GM21737 (cell line): ENCODE measurements around the gene TNFRSF4.

Experiments
- ATAC-seq: cut with Tn5 transposase; IDR thresholded peaks from one replicate; pipeline ENCODE4 v1.9.1; 2021; ENCODE audit warnings: mild to moderate bottlenecking, moderate library complexity; ENCODE audit not compliant: unreplicated experiment

The TNFRSF4 gene

DNA sequence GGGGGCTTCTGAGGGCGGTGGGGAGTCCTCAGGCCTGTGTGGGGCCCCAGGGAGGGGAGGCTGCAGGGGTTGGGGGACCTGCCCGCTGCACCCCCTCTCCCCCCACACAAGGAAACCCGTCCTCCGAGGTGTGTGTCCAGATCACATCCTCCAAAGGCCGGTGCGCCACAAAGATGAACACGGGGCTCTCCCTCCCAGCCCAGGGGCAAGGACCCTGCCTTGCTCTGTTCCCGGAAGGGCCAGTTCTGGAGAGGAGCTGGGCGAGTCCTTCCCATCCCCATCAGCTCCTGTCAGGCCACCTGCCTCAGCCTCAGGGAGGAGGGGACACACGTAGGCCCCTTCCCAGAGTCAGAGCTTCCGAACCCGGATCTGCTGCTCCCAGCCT is 42.8 kb downstream of the TNFRSF4 start:
- ATAC-seq = no peak

DNA sequence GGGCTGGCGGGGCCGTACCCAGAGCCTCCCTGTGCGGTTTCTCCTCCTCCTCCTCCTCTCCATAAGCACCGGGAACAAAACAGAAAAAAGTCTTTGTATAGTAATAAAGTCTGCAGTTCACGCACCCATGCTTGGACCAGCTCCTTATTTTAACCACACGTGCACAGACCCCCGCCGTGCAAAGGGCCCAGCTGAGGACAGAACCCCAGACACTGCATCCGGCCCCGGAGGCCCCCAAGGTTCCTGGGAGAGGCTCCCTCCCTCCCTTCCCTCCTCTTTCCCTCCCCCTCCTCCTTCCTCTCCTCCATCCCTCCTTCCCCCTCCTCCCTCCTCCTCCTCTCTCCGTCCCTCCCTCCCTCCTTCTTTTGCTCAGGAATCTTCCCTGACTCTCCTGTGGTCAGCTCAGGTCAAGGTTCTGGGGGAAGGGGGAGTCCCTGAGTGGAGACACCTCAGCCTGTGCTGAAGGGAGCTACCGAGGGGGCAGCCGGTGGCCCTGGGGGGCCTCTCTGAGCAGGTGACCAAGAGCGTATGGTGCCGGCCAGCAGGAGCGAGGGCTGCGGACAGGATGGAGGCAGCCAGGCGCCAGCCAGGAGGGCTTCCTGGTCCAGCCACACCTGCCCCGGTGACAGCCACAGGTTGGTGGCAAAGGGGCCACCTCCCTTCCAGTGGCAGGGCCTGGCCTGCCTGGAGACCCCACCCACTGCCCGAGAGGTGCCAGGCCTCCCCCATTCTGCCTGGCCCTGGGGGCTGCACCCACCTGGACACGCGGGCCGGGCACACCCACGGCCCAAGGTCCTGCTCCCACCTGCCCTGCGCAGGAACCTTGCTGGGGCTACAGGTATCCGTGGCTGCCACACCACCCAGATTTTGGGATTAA is 43.5 kb downstream of the TNFRSF4 start:
- ATAC-seq = no peak

DNA sequence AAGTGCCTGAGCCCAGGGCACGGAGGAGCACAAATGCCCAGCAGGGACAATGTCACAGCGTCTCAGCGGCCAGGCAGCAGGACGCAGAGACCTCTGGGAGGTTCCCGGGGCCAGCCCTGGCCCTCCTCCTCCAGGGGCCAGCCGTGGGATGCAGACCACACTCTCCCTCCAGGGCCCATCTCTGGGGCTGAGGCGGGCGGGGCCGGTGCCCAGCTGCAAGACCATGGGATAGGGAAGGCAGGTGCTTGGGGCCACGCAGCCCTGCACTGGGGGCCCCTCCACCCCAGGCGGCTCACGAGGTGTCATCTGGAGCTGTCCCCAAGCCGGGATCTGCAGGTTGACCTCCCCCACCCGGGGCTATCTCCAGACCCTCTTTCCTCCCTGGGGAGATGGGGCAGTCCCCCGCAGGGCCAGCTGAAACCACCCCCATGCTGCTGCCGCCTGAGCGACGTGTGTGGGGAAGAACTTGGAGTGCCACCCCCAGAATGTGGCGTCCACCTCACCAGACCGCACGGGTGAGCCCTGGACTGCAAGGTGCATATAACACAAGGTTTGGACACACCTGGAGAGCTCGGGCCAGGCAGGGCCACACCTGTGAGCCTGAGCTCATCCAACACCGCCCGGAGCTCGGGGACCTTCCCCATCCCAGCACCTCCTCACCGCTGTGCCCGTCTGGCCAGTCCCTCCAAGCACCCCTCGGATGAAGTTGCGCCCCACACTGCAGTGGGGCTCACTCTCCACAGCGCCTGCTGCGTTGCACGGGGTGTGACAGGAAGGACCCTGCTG is 44.3 kb downstream of the TNFRSF4 start:
- no peak for ATAC-seq

DNA sequence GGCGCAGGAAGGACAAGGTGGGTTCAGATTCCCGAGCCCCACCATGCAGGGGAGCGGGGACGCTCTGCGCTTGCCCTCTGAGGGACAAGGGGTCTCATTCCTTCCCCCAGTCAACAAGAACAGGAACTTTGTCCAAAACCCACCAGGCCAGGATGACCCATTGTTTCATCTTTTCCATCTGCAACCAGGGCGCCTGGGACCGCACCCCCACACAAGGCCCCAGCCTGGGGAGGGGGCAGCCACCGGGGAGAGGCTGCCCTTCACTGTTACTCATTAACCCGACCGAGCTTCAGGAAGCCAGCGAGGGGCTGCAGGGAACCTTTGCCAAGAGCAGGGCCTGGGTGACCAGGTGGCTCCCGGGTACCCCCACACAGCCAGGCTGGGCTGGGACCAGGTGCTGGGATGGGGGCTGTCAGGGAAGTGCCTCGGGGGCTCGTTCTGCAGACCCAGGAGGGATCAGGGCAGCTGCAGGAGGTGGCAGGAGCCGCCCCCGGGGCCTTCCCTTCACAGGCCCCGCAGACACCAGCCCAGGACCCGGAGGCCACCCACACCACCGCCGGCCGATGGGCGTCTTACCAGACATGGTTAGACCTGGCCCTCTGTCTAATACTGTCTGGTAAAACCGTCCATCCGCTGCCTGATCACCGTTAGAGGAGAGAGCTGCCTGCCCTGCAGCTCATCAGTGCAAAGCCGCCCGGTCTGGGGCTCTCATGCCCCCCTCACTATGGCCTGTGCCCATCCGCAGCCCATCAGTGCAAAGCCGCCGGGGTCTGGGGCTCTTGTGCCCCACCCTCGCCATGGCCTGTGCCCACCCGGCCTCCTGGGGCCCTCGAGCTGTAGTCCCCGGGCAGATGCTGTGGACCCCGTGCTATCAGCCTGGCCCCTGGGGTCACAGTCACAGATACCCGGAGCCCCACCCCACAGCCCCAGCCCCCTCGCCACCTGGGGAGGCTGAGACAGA is 45.2 kb downstream of the TNFRSF4 start:
- no peak for ATAC-seq

DNA sequence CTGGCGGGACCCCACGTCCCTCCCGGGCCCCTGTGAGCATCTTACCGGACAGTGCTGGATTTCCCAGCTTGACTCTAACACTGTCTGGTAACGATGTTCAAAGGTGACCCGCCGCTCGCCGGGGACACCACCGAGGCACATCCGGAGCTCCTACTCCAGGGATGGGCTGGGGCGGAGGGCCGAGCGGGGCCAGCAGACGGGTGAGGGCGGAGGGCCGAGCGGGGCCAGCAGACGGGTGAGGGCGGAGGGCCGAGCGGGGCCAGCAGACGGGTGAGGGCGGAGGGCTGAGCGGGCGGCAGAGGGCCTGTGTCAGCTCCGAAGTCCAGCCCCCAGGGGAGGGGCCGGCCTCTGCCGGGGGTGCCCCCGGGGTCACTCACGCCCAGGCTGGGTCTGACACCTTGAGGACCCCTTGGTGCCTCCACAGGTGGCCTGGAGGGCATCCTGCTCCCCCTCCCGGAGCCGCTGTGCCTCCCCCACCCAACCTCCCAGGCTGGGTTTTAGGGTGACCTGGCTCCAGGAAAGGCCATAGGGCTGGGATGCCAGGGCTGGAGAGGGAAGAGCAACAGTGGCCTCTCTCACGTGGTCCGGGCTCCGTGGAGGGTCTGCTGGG is 46.0 kb downstream of the TNFRSF4 start:
- no peak for ATAC-seq

DNA sequence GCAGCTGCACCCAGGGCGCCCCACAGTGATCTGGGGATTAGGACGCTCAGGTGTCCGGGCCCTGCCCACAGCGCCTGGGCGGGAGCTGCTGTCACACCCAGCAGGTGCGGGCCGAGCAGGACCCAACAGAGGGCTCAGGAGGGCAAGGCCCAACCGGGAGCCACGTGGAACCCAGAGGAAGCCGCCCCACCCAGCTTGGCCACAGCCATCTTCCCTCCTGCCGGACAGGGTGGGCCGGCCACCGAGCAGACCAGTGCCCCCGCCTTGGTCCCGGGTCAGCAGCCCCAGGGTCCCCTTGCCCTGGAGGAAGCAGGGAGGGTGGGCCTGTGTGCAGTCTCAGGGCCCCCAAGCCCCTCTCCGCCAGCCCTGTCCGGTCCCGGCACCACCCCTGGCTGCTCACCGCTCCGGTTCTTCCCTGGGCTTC is 46.5 kb downstream of the TNFRSF4 start:
- no peak for ATAC-seq

DNA sequence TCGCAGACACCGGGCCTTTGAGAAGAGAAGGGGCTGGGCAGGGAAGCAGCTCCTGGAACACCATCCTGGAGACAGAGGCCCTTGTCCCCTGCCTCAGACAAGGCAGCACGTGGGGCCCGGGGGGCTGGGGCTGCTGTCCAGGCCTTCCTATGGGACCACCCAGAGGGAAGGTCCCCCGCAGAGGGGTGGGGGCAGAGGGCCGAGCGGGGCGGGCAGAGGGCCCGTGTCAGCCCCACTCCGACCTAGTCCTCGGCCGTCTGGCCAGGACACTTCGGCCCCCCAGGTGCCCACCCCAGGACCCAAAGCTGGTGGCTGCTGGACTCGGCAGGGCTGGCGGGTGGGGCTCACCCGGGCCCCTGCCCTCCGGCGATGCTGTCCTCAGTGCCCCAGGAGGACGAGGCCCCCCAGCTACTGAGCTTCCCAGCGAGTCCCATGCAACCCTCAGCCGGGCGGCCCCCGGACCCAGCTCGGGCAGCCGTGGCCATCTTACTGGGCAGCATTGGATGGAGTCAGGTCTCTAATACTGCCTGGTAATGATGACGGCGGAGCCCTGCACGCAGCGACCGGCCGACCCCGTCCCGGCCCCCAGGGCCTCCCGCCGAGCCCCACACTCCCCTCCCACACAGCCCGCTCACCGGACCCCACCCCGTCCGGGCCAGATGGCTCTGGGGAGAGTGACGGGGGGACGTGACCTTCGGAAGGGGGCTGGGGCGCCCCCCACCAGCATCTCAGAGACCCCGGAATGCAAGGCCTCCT is 47.1 kb downstream of the TNFRSF4 start:
- no peak for ATAC-seq

DNA sequence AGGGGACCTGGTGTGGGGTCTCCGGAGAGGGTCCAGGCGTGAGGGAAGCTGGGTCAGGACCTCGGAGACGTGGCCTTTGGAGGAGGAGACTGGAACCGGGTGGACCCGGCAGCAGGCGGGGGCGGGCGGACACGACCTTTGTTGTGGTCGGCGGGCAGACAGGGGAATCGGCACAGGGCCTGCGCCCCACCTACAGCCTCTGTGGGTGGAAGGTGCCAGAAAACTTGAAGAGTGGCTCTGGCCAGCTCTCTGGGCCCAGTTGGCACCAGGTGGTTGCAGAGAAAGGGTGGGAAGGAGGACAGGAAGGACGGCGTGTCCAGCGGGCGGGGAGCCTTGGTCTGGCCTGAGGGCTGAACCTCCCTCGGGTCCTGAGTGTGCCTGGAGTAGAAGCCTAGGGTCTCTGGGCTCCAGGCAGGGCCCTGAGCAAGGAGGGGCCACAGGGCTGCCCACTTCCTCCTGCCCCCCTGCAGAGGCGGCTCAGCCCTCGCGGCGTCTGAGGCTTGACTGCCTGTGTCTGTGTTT is 48.0 kb downstream of the TNFRSF4 start:
- ATAC-seq = no peak

DNA sequence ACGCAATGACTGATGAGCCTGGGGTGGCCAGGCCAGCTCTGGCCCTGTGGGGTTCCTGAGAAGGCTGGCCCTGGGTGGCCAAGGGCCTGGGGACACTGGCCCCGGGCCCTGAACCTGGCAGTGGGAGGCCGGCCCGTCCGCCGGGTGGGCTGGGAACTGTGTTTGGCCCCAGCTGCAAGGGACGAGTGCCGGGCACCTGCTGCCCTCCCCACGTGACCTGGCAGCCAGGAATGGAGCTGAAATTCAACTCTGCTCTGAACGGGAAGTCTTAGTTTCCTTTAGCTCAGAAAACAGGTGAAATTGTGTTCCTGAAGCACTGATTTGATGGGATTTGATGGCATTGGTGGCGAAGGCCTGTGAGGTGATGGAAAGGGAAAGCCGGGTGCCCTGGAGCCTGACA is 48.5 kb downstream of the TNFRSF4 start:
- no peak for ATAC-seq

DNA sequence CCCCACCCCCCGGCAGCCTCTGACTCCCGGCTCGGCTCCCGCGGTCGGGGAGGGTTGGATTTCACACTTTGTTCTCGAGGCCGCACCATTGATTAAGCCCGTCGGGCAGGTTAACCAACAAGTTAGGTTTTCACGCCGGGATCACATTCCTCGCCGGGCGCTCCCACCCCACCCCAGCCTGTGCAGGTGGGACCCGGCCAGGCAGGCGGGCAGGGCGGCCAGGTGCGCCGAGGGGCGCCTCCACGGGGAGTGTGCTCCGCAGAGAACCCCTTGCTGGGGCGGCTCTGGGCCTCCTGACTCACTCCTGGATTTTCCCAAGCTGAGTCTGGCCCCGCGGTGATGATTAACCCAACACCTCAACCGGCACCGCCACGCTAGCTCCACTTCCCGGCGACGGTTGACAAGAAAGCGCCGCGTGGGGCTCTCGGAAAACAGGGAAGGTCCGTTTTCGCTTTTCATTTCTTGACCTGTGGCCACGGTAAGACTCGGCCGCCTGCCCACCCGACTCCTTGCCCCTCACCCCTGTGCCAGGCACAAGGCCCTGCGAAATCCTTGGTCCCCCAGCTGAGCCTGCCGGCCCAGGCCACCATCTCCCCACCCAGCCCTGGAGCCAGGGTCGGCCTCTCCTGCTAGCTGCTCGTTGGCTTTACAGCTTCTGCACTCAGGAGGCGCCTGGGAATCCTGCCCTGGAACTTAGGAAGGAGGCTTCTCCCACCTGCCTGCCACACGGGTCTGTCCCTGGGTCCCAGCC is 49.1 kb downstream of the TNFRSF4 start:
- no peak for ATAC-seq

DNA sequence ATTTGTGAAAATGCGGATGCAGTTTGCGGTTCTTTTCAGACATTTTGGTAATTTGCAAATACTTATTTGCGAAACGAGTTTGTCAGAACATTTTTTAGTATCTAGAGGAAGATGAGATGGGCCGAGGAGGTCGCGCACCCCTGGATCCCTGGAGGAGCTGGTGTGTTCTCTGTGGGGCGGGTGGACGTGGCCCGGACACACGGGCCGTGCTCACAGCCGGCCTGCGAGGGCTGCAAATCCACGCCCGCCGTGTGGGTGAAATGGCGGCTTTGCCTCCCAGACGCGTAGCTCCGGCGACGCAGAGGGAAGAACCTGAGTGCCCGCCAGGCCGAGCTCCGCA is 49.6 kb downstream of the TNFRSF4 start:
- no peak for ATAC-seq

DNA sequence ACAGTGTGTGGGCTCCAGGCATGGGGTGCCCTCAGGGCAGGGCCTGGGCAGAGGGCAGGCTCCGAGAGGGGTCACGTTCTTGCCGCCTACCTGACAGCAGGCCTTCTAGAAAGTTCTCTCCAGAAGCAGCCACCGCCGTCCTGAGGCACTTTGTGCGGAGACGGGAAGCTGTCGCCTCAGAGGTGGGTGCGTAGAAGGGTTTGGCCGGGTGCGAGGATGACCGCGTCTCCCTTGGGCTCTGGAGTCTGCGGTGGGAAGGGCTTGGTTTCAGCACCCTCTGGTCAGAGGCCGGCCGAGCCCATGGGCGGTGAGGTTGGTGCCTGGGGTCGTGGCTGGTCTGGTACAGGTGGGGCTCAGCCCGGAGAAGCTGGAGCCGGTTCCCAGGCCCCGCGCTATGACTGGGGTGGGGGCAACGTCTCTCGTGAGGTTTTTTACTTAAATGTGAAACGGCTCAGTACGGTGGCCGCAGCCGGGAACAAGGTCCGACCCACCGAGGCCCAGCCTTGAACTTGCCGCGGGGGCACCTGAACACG is 50.3 kb downstream of the TNFRSF4 start:
- no peak for ATAC-seq

DNA sequence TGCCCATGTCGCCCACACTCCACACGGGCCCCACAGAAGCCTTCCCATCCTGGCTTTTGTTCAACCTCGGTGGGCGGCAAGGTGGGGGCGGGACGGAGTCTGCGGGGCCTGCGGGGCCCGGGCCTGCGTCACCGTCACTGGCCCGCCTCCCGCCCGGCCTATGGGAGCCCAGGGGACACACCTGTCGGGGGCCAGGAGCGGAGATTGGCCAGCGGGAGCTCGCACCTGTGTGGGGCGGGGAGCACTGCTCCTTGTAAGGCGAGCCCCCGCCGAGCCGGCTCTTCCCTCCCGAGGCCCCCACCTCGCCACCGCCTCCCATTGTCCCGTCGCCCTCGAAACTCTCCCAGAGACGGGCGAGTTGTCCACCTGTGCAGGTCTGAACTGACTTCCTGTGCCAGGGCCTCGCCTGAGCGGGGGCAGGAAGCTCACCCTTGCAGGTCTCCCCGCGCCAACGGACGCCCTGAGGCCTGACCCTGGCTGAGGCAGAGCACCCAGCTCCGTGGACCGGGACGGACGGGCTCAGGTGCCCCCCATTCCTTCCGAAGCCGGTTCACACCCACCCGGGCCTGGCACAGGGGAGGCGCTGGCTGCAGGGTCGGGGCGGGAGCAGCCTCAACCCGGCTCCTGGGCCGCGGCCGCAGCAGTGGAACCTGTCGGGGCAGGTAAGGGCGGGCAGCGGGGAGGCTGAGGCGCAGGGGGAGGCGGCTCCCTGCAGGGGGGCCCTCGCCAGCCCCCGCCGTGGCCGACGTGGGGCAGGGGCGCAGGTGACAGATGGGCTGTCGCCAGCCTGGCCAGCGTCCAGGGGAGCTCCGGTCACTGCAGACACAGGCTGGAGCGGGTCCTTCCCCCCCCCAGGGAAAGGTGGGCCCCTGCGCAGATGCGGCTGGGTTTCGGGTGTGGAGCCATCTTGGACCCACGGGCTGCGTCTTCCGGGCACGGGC is 51.1 kb downstream of the TNFRSF4 start:
- ATAC-seq = no peak

DNA sequence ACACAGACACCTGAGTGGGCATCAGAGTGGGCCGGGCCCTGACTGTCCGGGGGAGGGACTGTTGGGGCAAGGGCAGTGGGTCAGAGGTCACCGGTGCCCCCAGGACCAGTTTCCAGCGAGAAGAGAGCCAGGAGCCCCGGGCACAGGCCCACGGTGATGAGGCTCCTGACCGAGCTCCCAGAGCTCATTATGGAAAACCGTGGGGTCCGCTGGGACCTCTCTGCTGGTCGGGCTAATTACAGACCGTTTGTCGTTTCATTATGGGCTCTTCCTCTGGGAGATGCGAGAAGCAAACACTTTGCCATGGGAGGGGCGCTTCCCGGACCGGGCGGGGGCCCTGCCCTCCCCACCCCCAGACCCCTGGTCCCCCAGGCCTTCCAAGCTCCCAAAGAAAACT is 52.3 kb downstream of the TNFRSF4 start:
- ATAC-seq = no peak
